T-helper 2 cell (primary cell): ENCODE results near the gene SLC27A1.

Source experiments
- DNase-seq, 5 experiments: peaks; one replicate each; pipeline versions ENCODE4 v3.0.0 to v3.0.0-alpha.2; 2012 to 2022
- total RNA-seq, 2 donors: gene quantifications; one replicate each; lab custom pipeline; 2026; lab: John Stamatoyannopoulos, UW

SLC27A1 gene
- 6.5 to 7.9 reads per million in 2 donors for total RNA-seq

DNA sequence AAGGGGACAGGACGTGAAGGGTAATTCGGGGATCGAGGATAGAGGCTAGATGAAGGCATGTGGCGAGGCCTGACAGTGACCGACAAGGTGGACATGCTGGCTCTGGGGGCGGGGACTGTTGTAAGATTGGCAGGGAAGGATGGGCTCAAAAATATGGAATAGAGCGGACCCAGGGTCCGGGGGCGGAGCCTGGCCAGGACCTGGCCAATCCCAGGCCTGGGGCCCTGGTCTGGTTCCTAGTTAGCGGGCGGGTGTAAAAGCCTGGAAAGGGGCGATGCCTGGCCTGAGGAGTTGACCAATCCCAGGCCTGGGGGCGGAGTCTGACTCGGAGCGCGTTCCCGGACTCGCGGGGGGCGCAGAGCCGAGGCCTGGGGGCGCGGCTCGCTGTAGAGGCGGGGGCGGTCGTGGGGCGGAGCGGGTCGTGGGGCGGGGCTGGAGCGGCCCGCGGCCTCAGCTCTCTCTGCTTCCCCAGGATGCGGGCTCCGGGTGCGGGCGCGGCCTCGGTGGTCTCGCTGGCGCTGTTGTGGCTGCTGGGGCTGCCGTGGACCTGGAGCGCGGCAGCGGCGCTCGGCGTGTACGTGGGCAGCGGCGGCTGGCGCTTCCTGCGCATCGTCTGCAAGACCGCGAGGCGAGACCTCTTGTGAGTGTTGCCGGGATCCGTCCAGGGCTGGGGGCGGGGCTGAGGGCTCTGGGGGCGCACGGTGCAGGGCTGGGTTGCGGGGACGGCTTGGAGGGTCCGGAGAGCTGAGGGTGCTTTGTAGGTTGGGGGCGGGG is at the start of gene SLC27A1:
Gene SLC27A1, plus strand, starts transcription at position 457 of the 774 bp plus-strand sequence. Its CDS starts 17 bp downstream, at position 474.
- peak; percentile 79 to 95 (median 87) for DNase-seq

DNA sequence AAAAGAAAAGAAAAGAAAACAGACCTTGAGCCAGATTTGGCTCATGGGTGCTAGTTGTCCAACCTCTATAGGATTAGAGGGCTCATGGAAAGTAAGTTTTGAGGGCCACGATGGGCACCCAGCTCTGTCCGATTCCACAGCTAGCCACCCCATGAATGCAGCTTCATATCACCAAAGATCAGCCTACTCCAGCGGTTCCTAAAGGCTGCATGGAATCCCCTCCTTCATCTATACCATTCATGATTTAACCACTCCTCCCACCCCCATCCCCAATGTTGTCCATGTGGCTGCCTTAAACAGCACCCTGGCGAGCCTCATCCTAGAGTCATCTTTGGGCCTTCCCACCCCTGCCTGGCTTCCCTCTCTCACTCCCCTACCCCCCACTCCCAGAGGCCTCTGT is 48.4 kb upstream of the SLC27A1 start:
- no peak for DNase-seq

DNA sequence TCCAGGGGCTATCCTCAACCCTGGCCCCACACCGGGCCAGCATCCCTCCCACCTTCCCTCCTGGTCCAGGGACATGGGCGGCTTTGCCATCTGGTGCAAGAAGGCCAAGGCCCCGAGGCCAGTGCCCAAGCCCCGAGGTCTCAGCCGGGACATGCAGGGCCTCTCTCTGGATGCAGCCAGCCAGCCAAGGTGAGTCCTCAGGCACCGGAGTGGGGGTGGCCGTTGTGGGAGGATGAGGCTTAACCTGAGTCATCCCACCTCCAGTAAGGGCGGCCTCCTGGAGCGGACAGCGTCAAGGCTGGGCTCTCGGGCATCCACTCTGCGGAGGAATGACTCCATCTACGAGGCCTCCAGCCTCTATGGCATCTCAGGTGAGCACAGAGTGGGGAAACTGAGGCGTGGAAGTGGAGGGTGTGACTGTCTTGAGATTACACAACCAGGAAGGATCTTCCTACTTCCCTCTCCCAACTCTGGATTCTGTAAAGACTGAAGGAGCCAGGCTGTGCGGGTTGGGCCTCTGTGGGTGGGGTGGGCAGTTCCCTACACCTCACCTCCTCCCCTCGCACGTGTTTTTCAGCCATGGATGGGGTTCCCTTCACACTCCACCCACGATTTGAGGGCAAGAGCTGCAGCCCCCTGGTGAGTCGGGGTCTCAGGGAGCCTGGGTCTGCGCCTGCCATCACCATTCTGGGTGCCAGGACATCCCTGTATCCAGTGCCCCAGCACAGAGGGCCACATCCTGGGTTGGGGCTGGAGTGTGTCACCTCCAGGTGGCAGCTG is 46.7 kb upstream of the SLC27A1 start:
- no peak for DNase-seq

DNA sequence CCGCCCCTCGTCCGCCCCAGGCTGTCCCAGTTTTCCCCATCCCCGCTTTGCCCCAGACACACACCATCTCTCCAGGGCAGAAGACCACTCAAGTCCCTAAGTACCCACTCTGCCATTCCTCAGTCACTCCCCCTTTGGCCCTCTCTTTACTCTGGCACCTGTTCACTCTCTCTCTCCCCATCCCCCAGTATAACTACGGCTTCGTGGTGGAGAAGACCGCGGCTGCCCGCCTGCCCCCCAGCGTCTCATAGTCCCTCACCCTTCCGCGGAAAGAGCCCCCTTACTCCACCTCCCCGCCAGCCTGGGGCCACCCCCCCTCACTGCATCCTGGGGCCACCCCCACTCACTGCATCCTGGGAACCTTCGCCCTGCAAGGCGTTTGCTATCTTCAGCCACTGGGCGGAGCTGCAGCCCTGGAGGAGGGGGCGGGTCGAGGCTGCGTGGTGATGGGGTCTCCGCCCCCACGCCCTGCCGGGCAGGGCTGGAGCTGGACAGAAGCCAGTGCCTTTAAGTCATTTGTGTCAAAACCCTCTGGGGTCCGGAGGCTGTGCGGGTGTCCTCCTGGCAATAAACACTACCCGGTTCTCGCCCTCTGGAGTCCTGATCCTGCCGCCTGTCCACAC is 45.5 kb upstream of the SLC27A1 start:
- DNase-seq = peak in 1 of 5 experiments; percentile 42

DNA sequence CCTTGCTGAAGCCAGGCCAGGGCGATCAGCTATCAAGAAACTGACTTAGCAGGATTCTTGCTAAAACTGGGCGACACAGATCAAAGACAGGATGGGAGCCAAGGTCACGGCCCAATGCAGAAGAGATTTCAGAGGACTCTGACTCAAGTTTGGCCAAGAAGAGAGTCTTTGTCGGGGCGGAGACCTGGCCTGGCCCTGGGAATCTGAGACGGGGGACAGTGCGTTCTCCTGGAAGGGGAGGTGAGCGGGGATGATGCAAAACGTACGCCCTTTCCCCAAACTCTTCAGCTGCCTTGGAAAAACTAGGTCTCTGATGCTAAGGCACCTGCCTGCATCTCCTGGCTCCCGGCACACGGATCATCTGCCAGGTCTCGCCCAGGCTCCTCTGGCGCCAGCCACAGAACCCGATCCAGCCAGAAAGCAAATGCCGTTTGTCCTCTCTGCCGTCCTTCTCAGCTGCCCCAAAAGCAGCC is 40.6 kb upstream of the SLC27A1 start:
- no peak for DNase-seq

DNA sequence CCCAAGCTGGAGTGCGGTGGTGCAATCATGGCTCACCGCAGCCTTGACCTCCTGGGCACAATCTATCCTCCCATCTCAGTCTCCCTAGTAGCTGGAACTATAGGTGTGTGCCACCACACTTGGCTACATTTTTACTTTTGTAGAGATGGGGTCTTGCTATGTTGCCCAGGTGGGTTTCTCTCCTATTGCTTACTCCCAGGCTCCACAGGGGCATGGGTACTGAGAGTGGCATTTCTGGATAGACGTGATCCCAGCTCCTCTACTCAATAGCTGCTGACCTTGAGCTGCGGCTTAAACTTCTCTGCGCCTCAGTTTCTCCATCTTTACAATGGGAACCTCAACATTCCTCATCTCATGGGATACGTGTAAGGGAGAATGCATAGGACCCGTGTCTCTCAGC is 38.9 kb upstream of the SLC27A1 start:
- no peak for DNase-seq

DNA sequence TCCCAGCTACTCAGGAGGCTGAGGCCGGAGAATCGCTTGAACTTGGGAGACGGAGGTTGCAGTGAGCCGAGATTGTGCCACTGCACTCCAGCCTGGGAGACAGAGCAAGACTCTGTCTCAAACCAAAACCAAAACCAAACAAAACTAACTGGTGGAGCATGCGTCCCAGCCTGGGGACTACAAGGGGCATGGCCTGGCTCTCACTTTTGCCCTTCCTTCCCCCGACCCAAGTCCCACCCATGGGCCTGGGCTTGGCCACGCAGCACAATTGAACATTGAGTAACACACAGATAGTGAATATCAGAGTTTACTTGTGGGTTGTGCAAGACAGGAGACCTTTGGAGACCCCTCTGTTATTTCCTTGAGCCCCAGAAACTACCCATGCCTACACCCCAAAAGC is 35.1 kb upstream of the SLC27A1 start:
- DNase-seq = no peak

DNA sequence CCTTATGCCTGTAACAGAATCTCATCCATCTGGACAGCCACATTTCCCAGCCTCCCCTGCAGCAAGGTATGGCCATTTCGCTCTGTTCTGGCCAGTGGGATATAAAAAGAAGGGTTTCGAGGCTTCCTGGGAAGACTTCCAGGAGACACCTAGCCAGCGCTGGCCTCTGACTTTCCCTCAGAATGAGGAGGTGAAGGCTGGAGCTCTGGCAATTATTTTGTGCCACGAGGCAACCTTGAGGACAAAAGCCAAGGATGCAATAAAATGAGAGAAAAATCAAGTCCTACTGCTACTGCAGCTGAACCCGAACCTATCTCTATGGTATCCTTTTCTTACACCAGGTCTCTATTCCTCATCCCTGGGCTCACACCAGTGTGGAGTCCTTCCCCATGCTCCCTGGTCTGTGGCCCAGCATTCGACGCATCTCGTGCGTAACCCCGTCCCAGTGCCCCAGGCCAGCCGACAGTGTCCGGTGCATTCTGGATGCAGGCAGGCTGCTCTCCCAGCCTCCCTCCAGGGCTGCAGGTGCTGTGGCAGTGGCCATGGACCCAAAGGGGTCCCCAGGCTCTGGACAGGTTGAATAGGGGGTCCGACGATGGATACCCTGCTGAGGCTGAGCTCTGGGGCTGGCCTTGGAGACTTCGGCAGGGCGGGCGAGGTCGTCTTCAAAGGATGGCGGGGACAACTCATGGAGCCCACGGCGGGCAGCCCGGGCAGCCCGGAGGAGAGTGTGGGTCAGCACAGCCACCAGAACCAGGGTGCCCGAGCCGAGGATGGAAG is 34.0 kb upstream of the SLC27A1 start:
- no peak for DNase-seq

DNA sequence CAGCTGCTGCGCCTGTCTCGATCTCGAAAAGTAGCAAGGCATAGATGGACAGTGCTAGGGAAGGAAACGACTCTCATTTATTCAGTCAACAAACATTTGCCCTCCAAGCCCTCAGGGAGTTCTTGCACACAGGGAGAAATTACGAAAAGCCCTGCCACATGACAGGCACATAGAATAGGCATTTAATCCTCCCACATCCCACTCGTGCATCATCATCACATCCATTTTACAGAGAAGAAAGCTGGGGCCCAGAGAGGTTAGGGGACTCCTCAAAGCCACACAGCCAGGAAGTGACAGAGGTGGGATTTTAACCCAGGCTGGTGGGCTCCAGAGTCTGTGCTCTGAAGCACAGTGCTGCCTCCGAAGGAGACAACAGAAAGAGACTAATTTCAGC is 33.5 kb upstream of the SLC27A1 start:
- DNase-seq = no peak

DNA sequence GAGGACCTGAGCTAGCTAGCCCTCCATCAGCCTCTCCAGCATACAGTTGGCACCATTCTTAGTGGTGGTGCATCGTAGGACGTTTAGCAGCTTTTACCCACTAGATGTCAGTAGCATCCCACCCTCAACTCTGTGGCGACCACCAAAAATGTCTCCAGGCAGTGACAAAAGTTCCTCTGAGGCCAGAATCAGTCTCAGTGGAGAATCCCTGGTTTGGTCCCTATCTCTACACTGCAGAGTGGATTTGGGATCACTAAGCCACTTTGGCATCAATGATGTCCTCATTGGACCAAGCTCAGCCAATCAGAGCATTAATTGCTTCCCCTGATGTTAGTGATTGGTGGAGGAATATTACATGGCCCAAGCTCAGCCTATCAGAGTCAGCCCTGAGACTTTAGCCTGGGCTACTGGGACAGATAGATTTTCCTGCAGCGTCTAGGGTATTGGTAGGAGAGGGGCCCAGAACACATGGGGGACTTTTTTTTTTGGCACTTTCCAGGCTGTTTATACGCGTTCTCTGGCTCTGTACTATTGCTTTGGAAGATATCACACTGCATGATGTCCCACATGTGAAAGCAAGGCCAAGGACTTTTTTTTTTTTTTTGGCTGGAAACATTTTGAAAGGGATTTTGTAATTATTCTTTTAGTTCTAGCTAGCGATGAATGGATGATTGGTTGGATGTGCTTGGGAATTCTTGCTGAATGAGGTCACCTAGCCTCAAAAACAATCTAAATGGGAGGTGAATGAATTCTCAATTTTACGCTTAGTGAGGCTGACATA is 28.9 kb upstream of the SLC27A1 start:
- DNase-seq = peak in 1 of 5 experiments; percentile 22

DNA sequence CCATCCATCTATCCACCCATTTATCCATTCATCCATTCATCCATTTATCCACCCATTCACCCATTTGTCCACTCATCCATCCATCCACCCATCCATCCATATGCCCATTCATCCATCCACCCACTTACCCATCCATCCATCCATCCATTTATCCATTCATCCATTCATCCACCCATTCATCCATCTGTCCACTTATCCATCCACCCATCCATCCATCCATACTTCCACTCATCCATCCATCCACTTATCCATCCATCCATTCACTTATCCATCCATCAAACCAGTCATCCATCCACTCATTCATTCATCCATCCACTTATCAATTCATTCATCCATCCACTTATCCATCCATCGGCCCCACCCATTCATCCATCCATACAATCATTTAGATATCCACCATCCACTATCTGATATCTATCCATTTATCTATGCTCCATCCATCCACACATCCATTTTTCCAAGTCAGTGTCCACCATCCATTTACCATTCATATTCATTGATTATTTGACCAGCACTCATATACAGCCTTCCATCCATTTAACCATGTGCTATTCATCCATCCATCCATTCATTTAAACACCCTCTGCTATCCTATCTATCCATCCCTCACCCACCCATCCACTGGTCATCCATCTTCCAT is 24.7 kb upstream of the SLC27A1 start:
- no peak for DNase-seq

DNA sequence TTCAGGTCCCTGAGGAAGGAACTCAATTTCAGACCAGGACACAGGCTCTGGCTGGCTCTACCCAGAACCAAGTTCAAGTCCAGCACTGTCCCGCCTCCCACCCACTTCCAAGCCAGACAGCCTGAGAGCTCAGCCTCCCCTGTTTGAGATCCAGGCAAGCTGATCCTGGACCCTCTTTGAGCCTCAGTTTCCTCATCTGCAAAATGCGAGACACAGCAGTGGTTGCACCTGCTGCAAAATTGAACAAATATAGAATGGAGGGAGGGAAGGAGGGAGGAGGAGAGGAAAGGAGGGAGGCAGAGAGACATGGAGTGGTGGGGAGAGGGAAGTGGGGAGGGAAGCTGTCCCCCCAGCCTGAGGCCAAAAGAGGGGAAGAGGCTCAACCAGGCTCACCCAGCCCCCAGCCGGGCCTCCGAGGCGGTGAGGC is 22.6 kb upstream of the SLC27A1 start:
- DNase-seq = no peak

DNA sequence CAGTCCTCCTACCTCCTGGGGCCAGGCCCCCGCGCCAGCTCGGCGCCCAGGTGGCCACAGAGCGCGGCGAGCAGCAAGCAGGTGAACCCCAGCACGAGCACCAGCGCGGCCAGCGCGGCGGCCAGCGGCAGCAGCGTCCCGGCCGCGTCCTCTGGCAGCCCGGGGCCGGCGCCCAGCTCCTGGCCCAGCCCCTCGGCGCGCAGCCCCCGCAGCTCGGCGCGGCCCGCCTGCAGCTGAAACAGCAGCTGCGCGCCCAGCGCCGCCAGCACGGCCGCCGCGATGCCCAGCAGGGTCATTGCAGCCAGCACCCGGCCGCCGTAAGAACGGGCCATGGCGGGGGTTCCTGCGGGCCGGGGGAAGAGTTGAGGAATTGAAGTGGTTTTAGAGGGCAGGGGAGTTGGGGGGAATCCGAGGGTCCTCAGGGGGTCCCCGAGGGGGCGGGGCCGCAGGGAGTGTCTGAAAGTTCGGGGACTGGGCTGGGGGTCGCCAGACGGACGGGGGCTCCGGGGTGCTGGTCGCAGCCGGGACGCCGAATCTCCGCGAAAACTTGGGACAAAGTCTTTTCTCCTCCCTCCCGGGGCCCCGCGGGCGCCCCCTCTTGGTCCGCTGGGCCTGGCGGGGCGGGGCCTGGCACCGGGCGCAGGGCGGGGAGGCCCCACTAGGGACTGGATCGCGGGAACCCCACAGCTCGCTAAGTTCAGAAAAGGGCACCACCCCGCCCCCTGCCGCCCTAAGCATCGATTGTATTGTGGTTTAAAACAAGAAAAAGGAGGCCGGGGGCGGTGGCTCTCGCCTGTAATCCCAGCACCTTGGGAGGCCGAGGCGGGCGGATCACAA is 22.0 kb upstream of the SLC27A1 start, which contains the start of gene TMEM221:
Gene TMEM221, minus strand, starts transcription at position 538 of the 837 bp plus-strand sequence. Its CDS starts 206 bp downstream, at position 332.
- peak; percentile 18 to 51 (median 35) for DNase-seq

DNA sequence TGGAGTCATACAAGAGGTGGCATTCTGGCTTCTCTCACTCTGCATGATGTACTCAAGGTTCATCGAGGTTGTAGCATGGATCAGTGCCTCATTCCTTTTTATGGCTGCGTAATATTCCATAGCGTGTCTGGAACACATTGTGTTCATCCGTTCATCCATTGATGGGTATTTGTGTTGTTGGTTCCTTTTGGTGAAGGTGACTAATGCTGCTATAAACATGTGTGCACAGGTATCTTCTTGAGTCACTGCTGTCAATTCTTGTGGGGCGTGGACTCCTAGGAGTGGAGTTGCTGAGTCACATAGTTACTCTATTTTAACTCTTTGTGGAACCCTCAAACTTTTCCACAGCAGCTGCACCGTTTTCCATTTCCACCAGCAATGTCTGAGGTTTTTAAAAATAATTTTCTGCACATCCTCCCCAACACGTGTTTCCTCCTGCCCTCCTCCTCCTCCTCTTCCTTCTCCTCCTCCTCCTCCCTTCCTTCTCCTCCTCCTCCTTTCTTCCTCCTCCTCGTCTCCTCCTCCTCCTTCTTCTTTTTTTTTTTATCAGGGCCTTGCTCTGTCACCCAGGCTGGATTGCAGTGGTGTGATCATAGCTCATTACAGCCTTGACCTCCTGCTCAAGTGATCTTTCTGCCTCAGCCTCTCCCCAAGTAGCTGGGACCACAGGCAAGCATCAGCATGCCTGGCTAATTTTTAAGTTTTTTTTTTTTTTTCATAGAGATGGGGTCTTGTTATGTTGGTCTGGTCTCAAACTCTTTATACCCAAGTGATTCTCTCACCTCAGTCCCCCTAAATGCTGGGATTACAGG is 19.9 kb upstream of the SLC27A1 start:
- DNase-seq = peak in 2 of 5 experiments; percentile 19 to 74

DNA sequence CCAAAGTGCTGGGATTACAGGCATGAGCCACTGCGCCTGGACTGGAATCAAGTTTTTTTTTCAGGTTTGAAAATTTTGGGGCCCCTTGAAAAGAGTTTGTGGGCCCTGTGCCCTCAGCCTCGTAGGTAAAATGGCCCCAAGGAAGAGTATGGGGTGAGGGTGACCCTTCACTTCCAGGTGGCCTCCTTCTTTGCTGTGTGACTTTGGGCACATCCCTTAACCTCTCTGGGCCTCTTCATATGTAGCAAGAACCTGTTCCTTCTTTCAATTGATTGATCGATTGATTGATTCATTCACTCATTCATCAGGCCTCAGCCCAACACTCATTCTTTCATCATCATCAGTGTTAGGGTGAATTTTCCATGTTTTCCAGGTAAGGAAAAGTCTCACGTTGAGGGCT is 18.5 kb upstream of the SLC27A1 start:
- DNase-seq = no peak

DNA sequence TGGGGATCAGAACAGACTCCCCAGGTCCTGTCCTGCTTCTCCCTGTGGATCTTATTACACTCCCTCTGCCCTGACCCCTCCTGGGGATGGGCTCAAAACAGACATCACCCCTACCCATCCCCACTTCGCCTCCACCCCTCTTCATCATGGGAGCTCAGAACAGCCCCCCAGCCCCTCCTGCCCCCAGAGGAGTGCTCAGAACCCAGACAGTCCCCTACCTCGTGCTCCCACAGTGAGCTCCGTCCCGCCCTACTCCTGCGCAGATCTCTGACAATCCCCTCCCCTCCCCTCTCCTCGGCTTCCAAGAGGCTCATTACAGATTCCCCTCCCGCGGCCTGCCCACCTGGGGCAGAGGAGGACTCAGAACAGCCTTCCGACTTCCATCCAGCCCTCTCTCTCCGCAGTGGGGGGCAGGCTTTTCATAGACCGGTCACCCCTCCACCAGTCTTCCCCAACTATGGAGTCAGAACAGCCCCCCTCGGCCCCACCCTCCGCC is 15.7 kb upstream of the SLC27A1 start:
- no peak for DNase-seq

DNA sequence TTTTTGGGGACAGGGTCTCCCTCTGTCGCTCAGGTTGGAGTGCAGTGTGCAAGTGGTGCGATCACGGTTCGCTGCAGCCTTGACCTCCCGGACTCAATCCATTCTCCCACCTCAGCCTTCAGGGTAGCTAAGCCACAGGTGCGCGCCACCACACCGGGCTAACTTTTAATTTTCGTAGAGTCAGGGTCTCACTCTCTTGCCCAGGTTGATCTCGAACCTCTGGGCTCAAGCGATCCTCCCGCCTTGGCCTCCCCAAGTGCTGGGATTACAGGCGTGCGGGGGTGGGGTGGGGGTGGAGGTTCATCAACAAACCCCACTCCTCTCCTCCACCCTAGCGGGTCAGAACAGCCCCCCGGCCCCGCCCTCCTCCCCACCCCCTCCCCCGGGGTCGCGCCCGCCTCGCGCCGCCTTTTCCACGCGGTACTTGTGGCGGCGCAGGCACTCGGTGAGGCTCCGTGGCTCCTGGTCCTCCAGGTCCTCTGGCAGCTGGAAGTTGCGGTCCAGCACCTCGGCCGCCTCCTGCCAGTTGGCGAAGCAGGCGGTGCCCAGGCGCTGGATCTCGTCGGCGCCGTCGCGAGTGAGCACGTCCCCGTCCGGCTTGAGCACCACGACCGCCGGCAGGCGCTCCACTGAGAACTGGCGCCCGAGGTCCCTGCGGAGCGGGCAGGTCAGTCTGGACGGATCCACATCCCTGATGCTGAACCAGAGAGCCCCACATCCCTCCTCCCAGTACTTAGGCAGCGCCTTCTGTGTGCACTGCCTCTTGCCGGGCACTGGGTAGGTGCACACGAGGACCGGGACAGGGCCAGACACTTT is 14.8 kb upstream of the SLC27A1 start:
- DNase-seq = no peak

DNA sequence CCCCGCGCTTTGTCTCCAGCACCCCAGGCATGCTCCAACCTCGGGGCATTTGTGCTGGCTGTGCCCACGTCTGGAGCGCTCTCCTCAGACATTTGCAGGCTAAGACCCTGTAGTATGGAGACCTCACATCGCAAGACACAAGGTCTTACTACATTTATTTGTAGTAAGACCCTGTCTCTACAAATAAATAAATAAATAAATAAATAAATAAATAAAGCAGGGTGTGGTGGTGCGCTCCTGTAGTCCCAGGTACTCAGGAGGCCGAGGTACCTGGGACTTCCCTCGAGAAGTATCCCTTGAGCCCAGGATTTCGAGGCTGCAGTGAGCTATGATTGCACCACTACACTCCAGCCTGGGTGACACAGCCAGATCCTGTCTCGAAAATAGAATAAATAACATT is 14.2 kb upstream of the SLC27A1 start:
- no peak for DNase-seq
